Body of pancreas (tissue), 4 donors: Measurements from ENCODE around the gene ZFYVE9.

Experiments
- POLR2A ChIP-seq, 3 donors: fragments of 450-650 bp; IDR thresholded peaks; one replicate each; pipeline ENCODE4 v1.6.1; 2016; ENCODE audit warnings: antibody characterized with exemption in 3 of 3, mild to moderate bottlenecking in 2 of 3
- TF ChIP-seq, protein P1 (sequence below), 7 experiments: fragments of 450-650 bp in 4 of 7; fragments of 200-600 bp in 3 of 7; sonication (generic) in 3 of 7; IDR thresholded peaks; one replicate each; pipeline ENCODE4 v1.5.1; 2016 to 2019; ENCODE audit warnings: antibody characterized with exemption in 7 of 7

DNA sequence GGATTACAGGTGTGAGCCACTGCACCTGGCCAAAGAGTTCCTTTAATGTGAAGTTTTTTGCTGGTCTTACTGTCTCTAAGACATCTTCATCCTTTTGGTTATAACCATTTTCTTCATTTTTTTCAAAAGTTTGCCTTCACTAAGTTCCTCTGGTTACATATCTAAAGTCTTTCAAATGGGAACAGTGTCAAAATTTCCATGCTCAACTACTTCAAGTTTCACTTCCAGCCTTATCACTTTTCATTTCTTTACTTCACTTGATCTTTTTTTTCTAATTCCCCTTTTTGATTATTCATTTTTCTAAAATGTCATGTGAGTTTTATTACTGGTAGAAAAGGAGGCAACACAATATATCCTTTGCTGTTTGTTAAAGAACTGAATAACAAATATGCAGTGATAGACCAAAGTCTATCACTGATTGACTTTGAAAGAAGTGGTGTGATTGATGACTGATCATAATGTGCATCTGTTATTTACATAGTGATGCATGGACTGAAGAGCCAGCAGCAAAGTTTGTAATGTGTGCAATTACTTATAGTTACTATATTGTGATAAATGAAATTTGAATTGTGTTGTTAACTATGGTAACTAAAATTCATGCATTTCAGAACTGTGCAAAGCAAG, 16.0 kb upstream of the ZFYVE9 start:
- TF ChIP-seq POLR2A (IDR thresholded peaks at IDR 0.05) = no peak
- TF ChIP-seq, protein P1, sequence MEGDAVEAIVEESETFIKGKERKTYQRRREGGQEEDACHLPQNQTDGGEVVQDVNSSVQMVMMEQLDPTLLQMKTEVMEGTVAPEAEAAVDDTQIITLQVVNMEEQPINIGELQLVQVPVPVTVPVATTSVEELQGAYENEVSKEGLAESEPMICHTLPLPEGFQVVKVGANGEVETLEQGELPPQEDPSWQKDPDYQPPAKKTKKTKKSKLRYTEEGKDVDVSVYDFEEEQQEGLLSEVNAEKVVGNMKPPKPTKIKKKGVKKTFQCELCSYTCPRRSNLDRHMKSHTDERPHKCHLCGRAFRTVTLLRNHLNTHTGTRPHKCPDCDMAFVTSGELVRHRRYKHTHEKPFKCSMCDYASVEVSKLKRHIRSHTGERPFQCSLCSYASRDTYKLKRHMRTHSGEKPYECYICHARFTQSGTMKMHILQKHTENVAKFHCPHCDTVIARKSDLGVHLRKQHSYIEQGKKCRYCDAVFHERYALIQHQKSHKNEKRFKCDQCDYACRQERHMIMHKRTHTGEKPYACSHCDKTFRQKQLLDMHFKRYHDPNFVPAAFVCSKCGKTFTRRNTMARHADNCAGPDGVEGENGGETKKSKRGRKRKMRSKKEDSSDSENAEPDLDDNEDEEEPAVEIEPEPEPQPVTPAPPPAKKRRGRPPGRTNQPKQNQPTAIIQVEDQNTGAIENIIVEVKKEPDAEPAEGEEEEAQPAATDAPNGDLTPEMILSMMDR (IDR thresholded peaks at IDR 0.05) = no peak
